ENCODE results near the gene ASGR1. TPM values are rescaled to one million over a fixed set of nuclear protein-coding genes. Genes with fewer than 3 reads are reported as not detected.

ASGR1 gene
- total and polyA plus RNA-seq, 2 experiments from 2014 or later: 0.75 to 0.97 TPM

DNA sequence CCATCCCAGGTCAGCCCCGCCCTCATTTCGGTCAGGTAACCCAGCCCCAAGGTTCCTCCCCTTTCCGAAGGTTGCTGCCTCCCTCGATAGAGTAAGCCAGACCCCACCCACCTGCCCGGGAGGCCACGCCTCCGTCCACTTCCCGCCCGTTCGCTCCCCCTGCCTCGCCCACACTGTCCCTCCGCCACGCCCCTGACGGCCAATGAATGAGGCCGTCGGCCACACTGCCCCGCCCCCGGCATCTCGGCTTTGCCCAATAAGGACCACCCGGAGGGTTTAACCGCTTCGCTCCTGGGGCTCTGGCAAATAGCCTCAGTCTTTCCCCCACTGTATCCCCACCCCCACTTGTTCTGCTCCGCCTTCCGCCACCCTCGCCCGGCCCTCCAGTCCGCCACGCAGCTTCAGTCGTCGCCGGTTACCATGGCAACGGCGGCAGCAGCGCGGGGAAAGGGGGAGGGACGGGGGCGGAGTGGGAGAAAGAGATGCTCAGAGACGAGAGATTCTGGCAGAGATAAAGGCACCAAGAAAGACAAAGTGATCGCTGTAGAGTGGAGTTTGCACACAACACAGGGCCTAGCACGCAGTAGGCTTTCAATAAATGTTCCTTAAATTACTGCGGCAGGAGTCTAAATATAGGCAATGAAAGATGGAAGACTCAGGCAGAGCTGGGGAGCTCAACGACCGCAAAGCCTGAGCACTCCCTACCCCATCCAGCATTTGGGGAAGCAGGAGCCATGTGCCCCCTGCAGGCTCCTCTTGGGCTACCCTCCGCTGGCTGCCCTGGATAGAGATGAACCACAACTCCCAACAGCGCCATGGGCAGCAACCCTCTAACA lies 35.3 kb upstream of the ASGR1 start:
- Histone ChIP-seq H3K4me1 (ENCODE audit: insufficient read depth) (peaks cover 34% of the 10 kb centered on the region), H4K20me1 (ENCODE audit: insufficient read depth) (no peaks in the 10 kb centered on the region), H3K27ac (peak overlapping the region; percentile 85), H3K9me2 (ENCODE audit: insufficient read depth) (no peaks in the 10 kb centered on the region), H3K4me2 (ENCODE audit: unreplicated experiment) (peak overlapping the region; percentile 80), H3K9ac (peak overlapping the region; percentile 77), H3K36me3 (ENCODE audit: low read depth) (no peaks in the 10 kb centered on the region), H3K9me3 (ENCODE audit: low read depth) (no peaks in the 10 kb centered on the region), H3K79me2 (ENCODE audit: insufficient read depth) (peaks cover 66% of the 10 kb centered on the region), H3K4me3 (peak overlapping the region; percentile 76), H2AFZ (peak overlapping the region; percentile 9; the same call in 1 of the 2 replicates), H3F3A (ENCODE audit: insufficient read depth) (peaks cover 15% of the 10 kb centered on the region), H3K27me3 (replicated peaks; ENCODE audit: insufficient read depth) (no peaks in the 10 kb centered on the region)
- TF ChIP-seq EZH2phosphoT487 (IDR thresholded peaks at IDR 0.05; ENCODE audit: insufficient read depth, low read depth) (no peak), EZH2 (IDR thresholded peaks at IDR 0.05; ENCODE audit: insufficient read depth, poor library complexity, severe bottlenecking) (no peak)
- in situ Hi-C loops (cut with MboI): no loop called here
- DNase-seq: peak; percentile 98
- 0 to 1% methylated on average over 37 to 45 of the region's 45 CpGs for WGBS, 2 experiments (ENCODE audit: low coverage in 1 of 2, low lambda C conversion rate in 2 of 2, missing lambda C conversion rate in 2 of 2)

DNA sequence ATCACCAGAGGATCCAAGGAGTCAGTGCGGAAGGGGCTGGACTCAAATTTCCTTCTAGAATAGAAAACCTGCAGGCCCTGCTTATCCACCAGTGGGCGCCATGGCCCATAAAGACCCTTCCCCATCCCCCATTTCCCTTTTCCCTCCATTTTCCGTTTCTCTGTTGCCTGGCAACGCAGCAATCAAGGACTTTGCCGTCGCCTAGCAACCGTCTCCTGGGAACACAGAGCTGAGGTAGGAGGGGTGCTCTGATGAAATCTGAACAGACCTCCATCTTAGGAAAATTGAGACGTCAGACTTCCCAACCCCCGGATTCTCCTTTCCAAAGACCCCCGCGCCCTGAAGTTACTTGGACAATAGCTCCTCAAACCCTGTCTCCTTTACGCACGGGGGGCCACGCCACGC lies 34.7 kb upstream of the ASGR1 start:
- peaks cover 72% of the 10 kb centered on the region for H3K79me2 ChIP-seq (ENCODE audit: insufficient read depth)
- in situ Hi-C loops (cut with MboI): no loop called here
- no peaks in the 10 kb centered on the region for H4K20me1 ChIP-seq (ENCODE audit: insufficient read depth)
- peak; percentile 86 for DNase-seq
- H3K4me2 ChIP-seq (ENCODE audit: unreplicated experiment): peak overlapping the region; percentile 80
- peak overlapping the region; percentile 77 for H3K9ac ChIP-seq
- no peak overlapping the region for H2AFZ ChIP-seq
- peak overlapping the region; percentile 76 for H3K4me3 ChIP-seq
- H3F3A ChIP-seq (ENCODE audit: insufficient read depth): peaks cover 15% of the 10 kb centered on the region
- TF ChIP-seq EZH2phosphoT487 (IDR thresholded peaks at IDR 0.05; ENCODE audit: insufficient read depth, low read depth): no peak
- 6 to 7% methylated on average over 15 of the region's 15 CpGs for WGBS, 2 experiments (ENCODE audit: low coverage in 1 of 2, low lambda C conversion rate in 2 of 2, missing lambda C conversion rate in 2 of 2)
- peaks cover 27% of the 10 kb centered on the region for H3K4me1 ChIP-seq (ENCODE audit: insufficient read depth)
- H3K9me3 ChIP-seq (ENCODE audit: low read depth): no peaks in the 10 kb centered on the region
- H3K9me2 ChIP-seq (ENCODE audit: insufficient read depth): no peaks in the 10 kb centered on the region
- H3K27me3 ChIP-seq (replicated peaks; ENCODE audit: insufficient read depth): no peaks in the 10 kb centered on the region
- H3K27ac ChIP-seq: peak overlapping the region; percentile 85
- no peaks in the 10 kb centered on the region for H3K36me3 ChIP-seq (ENCODE audit: low read depth)

DNA sequence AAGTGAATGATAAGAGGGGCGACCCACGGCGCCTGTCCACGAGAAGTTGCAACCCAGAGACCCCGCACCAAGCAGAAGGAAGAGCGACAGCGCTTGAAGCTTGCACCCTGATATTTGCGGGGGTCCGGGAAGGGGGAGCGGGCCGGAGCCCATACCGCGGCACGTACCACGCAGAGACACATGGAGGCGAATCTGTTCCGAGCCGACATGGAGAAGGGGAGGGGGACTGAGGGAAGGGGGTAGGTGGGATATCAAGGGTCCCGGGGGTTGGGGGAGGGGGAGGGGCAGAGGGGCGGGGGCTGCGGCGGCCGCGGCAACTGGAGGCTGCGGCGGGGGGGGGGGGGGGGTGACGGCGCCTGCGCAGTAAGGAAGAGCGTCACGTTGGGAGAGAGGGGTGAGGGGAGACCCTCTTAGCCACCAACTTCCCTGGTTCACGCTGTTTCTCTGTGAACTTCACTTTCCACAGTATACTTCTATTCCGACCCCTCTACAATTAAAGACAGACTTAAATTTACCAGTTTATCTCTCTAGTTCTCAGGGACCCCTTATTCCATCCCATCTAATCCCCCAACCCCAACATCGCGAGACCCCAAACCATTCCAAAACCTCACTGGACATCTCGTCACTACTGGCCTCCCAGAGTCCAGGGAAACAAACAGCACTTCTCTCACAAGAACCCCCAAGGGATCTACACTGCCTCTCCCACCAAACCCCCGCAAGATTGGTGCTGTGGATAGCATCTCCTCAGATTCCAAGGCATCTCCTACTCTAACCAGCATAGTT lies 32.5 kb upstream of the ASGR1 start:
- in situ Hi-C loops (cut with MboI): no loop called here
- Histone ChIP-seq H3K27me3 (replicated peaks; ENCODE audit: insufficient read depth) (no peaks in the 10 kb centered on the region), H3K36me3 (ENCODE audit: low read depth) (no peaks in the 10 kb centered on the region), H3K9me3 (ENCODE audit: low read depth) (no peaks in the 10 kb centered on the region), H2AFZ (no peak overlapping the region), H4K20me1 (ENCODE audit: insufficient read depth) (no peaks in the 10 kb centered on the region; the same call in 1 of the 2 replicates), H3K4me2 (ENCODE audit: unreplicated experiment) (no peak overlapping the region), H3K9me2 (ENCODE audit: insufficient read depth) (no peaks in the 10 kb centered on the region), H3K27ac (no peak overlapping the region), H3K79me2 (ENCODE audit: insufficient read depth) (peaks cover 85% of the 10 kb centered on the region), H3F3A (ENCODE audit: insufficient read depth) (peaks cover 15% of the 10 kb centered on the region), H3K4me3 (no peak overlapping the region), H3K4me1 (ENCODE audit: insufficient read depth) (peaks cover 26% of the 10 kb centered on the region), H3K9ac (no peak overlapping the region)
- no peak for DNase-seq
- 46 to 64% methylated on average over 17 to 37 of the region's 37 CpGs for WGBS, 2 experiments (ENCODE audit: low coverage in 1 of 2, low lambda C conversion rate in 2 of 2, missing lambda C conversion rate in 2 of 2)
- TF ChIP-seq EZH2phosphoT487 (IDR thresholded peaks at IDR 0.05; ENCODE audit: insufficient read depth, low read depth) (no peak), EZH2 (IDR thresholded peaks at IDR 0.05; ENCODE audit: insufficient read depth, poor library complexity, severe bottlenecking) (no peak)

DNA sequence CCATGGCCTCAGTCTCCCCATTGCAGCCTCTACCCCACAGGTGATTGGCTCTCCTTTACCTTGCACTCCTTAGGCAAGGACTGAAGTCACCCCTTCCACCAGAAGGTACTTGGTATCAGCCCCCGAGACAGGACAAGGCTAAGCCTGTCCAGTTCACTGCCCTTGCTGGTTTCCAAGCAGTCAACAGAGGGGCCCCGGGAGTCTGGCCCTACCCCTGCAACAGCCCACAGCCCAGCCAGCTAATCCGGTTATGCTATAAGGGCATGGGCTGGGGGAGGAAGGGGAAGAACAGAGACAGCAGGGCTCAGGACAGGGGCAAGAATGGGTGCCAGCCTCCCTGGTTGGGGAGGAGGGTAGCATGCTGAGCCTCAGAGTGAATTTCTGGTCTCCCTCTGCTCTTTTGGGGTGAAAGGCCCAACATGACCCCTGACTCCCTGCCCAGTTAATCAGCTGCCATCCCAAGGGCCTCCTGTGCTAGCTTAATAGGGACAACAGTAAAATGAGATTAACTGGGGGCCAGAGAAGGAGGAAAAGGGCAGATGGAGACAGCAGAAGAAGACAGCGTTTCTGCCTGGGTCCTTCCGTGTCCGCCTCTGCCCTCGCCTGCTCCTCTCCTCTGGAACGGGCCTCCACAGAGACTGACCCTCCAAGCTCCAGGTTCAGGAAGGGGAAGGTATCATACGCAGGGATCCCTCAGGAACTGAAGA lies 29.7 kb upstream of the ASGR1 start:
- no peaks in the 10 kb centered on the region for H3K27me3 ChIP-seq (replicated peaks; ENCODE audit: insufficient read depth)
- peaks cover 6% of the 10 kb centered on the region; the same call in 1 of the 2 replicates for H3F3A ChIP-seq (ENCODE audit: insufficient read depth)
- H3K4me3 ChIP-seq: no peak overlapping the region
- WGBS, 2 experiments (ENCODE audit: low coverage in 1 of 2, low lambda C conversion rate in 2 of 2, missing lambda C conversion rate in 2 of 2): 86 to 87% methylated on average over 9 of the region's 9 CpGs
- H3K4me2 ChIP-seq (ENCODE audit: unreplicated experiment): no peak overlapping the region
- H3K9me3 ChIP-seq (ENCODE audit: low read depth): no peaks in the 10 kb centered on the region
- H3K9ac ChIP-seq: no peak overlapping the region
- H4K20me1 ChIP-seq (ENCODE audit: insufficient read depth): no peaks in the 10 kb centered on the region; the same call in 1 of the 2 replicates
- peaks cover 17% of the 10 kb centered on the region for H3K4me1 ChIP-seq (ENCODE audit: insufficient read depth)
- H3K36me3 ChIP-seq (ENCODE audit: low read depth): no peaks in the 10 kb centered on the region
- H3K79me2 ChIP-seq (ENCODE audit: insufficient read depth): peaks cover 89% of the 10 kb centered on the region
- H2AFZ ChIP-seq: no peak overlapping the region
- TF ChIP-seq EZH2phosphoT487 (IDR thresholded peaks at IDR 0.05; ENCODE audit: insufficient read depth, low read depth): no peak
- no peak for TF ChIP-seq EZH2 (IDR thresholded peaks at IDR 0.05; ENCODE audit: insufficient read depth, poor library complexity, severe bottlenecking)
- no peak for DNase-seq
- in situ Hi-C loops (cut with MboI): no loop called here
- H3K27ac ChIP-seq: no peak overlapping the region
- H3K9me2 ChIP-seq (ENCODE audit: insufficient read depth): no peaks in the 10 kb centered on the region
